ENCODE measurements around the gene ZNF627. TPM values are rescaled to one million over a fixed set of nuclear protein-coding genes. Genes with fewer than 3 reads are reported as not detected.
A peak's percentile ranks its signal among the peaks of the same experiment; 100 is the strongest.

ZNF627 gene
- total RNA-seq, 1 donor from 2014 or later: 24.5 TPM

DNA sequence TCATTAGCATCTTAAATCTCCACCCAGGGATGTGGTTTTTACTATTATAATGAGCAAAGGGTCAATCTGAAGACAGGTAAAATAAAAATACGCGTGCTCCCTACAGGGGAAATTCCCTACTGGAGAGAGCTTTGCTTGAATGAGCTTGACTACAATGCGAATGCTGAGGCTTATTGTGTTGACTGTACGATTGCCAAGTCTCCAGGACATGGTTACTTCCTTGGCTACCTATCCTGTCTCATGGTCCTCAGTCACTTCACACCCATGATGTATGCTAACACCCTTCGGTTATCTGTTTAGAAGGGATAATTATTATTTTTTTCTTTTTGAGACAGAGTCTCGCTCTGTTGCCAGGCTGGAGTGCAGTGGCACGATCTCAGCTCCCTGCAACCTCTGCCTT, 61.7 kb downstream of the ZNF627 start:
- FAIRE-seq (no peak), DNase-seq (ENCODE audit: low read depth) (no peak)
- Histone ChIP-seq H3K27me3 (ENCODE audit: control insufficient read depth, insufficient read depth, low read length) (no peaks in the 10 kb centered on the region), H3K4me3 (ENCODE audit: low read depth, low read length) (no peak overlapping the region), H3K36me3 (ENCODE audit: control insufficient read depth, insufficient read depth, low read length) (no peaks in the 10 kb centered on the region)
- TF ChIP-seq, protein P1, sequence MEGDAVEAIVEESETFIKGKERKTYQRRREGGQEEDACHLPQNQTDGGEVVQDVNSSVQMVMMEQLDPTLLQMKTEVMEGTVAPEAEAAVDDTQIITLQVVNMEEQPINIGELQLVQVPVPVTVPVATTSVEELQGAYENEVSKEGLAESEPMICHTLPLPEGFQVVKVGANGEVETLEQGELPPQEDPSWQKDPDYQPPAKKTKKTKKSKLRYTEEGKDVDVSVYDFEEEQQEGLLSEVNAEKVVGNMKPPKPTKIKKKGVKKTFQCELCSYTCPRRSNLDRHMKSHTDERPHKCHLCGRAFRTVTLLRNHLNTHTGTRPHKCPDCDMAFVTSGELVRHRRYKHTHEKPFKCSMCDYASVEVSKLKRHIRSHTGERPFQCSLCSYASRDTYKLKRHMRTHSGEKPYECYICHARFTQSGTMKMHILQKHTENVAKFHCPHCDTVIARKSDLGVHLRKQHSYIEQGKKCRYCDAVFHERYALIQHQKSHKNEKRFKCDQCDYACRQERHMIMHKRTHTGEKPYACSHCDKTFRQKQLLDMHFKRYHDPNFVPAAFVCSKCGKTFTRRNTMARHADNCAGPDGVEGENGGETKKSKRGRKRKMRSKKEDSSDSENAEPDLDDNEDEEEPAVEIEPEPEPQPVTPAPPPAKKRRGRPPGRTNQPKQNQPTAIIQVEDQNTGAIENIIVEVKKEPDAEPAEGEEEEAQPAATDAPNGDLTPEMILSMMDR (IDR thresholded peaks at IDR 0.05; ENCODE audit: insufficient read depth, low read length, severe bottlenecking): no peak

DNA sequence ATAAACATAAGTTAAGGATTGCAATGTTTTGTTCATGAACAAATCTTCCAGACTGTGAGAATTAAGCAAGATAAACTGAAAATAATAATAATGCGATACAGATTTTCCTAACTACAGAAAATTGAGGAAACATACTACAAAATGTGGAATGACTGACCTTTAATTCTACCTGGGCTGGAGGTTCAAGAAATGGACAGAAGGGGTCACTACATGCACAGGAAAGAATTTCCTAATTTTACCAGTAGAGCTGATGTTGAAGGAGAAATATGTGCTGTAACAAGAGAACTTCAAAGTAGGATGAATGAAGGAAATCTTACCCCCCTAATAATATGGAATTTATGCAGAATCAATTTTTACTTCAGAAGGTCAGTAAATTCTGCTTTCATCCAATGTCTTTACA, 62.3 kb downstream of the ZNF627 start:
- Histone ChIP-seq H3K36me3 (ENCODE audit: control insufficient read depth, insufficient read depth, low read length) (no peaks in the 10 kb centered on the region), H3K27me3 (ENCODE audit: control insufficient read depth, insufficient read depth, low read length) (no peaks in the 10 kb centered on the region), H3K4me3 (ENCODE audit: low read depth, low read length) (no peak overlapping the region)
- peak; percentile 8 for DNase-seq (ENCODE audit: low read depth)
- FAIRE-seq: no peak
- TF ChIP-seq, protein P1 (IDR thresholded peaks at IDR 0.05; ENCODE audit: insufficient read depth, low read length, severe bottlenecking): peak; percentile 13

DNA sequence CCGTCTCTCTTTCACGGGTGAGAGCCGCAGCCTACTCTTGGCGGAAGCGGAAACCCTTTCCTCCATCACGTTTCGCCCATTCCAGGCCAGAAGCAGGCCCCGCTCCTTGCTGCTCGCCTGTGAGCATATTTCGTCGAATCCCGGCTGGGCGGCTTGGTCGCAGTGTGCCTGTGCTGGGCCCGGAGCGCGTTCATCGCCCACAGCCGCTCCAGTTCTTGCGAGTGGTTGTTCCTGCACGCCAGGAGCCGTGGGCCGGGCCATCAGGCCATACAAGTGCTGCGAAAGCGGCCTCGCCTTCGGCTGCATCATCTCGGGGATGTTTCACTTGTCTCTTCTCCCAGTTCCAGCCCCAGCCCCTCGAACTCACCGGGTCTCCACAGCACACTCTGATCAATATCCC, 65.0 kb downstream of the ZNF627 start:
- no peak overlapping the region for H3K4me3 ChIP-seq (ENCODE audit: low read depth, low read length)
- FAIRE-seq (no peak), DNase-seq (ENCODE audit: low read depth) (no peak)
- TF ChIP-seq, protein P1 (IDR thresholded peaks at IDR 0.05; ENCODE audit: insufficient read depth, low read length, severe bottlenecking): no peak
- H3K27me3 ChIP-seq (ENCODE audit: control insufficient read depth, insufficient read depth, low read length): no peaks in the 10 kb centered on the region
- H3K36me3 ChIP-seq (ENCODE audit: control insufficient read depth, insufficient read depth, low read length): no peaks in the 10 kb centered on the region

DNA sequence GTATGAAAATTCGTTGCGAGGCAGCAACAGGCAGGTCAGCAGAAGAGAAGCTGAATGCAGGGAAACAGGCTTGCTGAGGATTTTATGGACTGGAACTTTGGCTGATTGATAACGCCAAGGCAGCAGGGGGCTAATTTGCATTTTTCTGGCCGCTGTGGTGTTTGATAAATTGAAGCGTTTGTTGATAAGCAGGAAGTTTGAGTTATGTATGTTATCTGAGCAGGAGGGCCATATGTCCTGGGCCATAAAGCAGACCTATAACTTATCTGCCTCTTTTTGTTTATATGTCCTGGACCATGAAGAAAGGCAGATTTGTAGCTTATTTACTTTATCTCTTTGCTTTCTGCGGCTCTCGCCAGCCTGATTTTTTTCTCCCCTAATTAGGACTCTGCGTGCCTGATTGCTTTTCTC, 65.9 kb downstream of the ZNF627 start:
- DNase-seq (ENCODE audit: low read depth) (no peak), FAIRE-seq (no peak)
- no peaks in the 10 kb centered on the region for H3K27me3 ChIP-seq (ENCODE audit: control insufficient read depth, insufficient read depth, low read length)

More for the DNA sequence above, 65.9 kb downstream of the ZNF627 start:
- TF ChIP-seq, protein P1 (IDR thresholded peaks at IDR 0.05; ENCODE audit: insufficient read depth, low read length, severe bottlenecking): no peak
- Histone ChIP-seq H3K36me3 (ENCODE audit: control insufficient read depth, insufficient read depth, low read length) (no peaks in the 10 kb centered on the region), H3K4me3 (ENCODE audit: low read depth, low read length) (no peak overlapping the region)

Other genes starting within 250 kb of the ZNF627 start
- 1.8 and 6.0 TPM in 2 replicates for gene PLPPR2, start 242.1 kb upstream of the ZNF627 start, total RNA-seq
- gene SWSAP1, start 222.8 kb upstream of the ZNF627 start, total RNA-seq: 0.53 and 0.90 TPM in 2 replicates
- gene EPOR, start 213.2 kb upstream of the ZNF627 start, total RNA-seq: 0.26 and 1.0 TPM in 2 replicates
- gene RGL3, start 178.2 kb upstream of the ZNF627 start, total RNA-seq: 0.26 TPM in 2 replicates
- not detected in 2 replicates for gene ODAD3, start 162.4 kb upstream of the ZNF627 start, total RNA-seq
- gene PRKCSH, start 161.8 kb upstream of the ZNF627 start, total RNA-seq: 67.9 and 75.8 TPM in 2 replicates
- not detected in 2 replicates for gene ELAVL3, start 116.4 kb upstream of the ZNF627 start, total RNA-seq
- 5.3 and 8.3 TPM in 2 replicates for gene ZNF653, start 91.6 kb upstream of the ZNF627 start, total RNA-seq
- gene ECSIT, start 68.3 kb upstream of the ZNF627 start, total RNA-seq: 27.7 and 57.4 TPM in 2 replicates
- gene CNN1, start 58.6 kb upstream of the ZNF627 start, total RNA-seq: not detected in 2 replicates
- 20.3 and 30.7 TPM in 2 replicates for gene ELOF1, start 38.3 kb upstream of the ZNF627 start, total RNA-seq
- 24.5 and 26.2 TPM in 2 replicates for gene ACP5, start 19.8 kb upstream of the ZNF627 start, total RNA-seq
- 6.1 and 8.4 TPM in 2 replicates for gene ZNF823, start 141.5 kb downstream of the ZNF627 start, total RNA-seq
- 7.6 and 12.5 TPM in 2 replicates for gene ZNF441, start 169.5 kb downstream of the ZNF627 start, total RNA-seq
- gene ZNF491, start 201.0 kb downstream of the ZNF627 start, total RNA-seq: 0.26 and 0.64 TPM in 2 replicates
- 9.0 and 11.3 TPM in 2 replicates for gene ZNF440, start 216.8 kb downstream of the ZNF627 start, total RNA-seq

All from bronchial epithelial cell (primary cell).